OCI-M2 (cell line): ENCODE data around the gene ATP11A.
"Not testable (repeated sequence)": the region's sequence is repeated elsewhere in the genome, so short reads cannot be mapped to it uniquely, and the experiment has no call there.

Source experiments
- DNase-seq: peaks from one replicate; lab custom pipeline; 2025; ENCODE audit not compliant: unreplicated experiment; lab: John Stamatoyannopoulos, UW

The ATP11A gene

DNA sequence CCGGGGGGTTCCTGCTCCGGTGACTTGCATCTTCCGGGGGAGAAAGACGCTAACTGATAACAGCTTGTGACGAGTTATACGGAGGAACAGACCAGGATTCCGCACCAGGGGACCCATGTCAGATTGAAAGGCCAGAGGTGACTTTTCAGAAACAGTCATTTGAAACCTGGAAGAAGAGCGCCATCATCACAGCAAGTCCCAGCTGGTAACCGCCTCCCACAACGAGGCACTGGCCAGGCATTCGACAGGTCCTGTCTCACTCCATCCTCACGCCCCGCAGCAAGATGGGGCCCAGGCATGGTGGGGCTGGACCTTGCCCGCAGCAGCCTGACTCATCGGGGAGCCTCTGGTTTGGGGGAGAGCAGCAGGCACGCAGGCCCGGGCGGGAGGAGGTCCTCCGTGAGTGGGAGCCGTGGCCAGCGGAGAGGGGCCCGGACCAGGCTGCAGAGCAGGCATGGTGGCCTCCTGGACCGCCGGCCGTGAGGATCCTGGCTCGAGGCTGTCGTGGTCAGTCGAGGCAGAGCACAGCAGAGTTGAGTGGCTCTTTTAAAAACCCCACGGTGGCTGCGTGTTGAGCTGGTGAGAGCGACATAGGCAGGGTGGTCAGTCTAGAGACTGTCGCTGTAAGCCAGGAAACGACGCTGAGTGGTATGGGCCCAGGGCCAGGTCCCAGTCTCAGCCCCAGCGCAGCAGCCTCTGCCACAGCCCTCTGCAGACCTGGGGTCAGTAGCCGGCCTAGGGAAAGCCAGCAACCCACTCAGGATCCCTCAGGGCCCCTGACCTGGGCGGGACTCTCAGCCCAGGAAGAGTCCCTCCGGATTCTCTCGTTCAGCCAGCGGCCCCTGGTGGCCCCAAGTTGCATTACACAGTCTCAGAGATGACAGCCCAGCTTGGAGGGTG is 184.3 kb downstream of the ATP11A start:
- no peak for DNase-seq

DNA sequence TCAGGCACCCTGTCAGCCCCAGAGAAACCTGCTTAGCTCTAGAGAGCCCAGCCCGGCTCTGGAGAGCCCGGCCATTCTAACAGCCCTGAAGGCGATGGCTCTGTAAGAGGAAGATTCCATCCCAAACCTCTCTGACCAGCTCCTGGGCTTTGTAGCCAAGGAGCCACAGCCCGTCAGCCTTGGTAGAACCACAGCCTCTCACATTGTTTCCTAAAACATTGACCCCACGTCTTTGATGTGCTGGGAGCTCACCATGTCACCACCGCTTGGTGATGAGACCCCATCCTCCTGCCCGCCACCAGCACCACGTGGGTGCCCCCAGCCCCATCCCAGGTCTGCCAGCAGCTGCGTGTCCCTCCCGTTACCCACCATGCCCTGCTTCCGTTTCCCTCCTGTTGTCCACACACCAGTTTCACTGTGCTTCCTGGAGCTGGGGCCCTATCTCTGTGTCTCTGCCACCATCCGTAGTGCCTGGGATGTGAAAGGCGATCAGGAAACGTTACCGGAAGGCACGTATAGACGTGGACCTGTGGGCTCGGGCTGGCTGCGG is 185.0 kb downstream of the ATP11A start:
- no peak for DNase-seq

DNA sequence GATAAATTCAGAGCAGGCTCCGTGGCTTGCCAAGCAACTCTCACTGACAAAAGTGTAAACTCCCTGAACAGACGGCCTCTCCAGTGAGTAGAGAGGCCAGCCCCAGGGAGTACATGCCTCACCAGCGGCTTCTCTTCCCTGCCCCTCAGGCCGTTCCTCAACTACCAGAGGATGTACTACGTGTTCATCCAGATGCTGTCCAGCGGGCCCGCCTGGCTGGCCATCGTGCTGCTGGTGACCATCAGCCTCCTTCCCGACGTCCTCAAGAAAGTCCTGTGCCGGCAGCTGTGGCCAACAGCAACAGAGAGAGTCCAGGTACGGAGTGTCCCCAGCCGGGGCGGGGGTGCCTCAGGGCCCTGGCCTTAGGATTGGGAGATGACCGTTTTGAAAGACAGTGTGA is 185.8 kb downstream of the ATP11A start:
- DNase-seq, result no peak

DNA sequence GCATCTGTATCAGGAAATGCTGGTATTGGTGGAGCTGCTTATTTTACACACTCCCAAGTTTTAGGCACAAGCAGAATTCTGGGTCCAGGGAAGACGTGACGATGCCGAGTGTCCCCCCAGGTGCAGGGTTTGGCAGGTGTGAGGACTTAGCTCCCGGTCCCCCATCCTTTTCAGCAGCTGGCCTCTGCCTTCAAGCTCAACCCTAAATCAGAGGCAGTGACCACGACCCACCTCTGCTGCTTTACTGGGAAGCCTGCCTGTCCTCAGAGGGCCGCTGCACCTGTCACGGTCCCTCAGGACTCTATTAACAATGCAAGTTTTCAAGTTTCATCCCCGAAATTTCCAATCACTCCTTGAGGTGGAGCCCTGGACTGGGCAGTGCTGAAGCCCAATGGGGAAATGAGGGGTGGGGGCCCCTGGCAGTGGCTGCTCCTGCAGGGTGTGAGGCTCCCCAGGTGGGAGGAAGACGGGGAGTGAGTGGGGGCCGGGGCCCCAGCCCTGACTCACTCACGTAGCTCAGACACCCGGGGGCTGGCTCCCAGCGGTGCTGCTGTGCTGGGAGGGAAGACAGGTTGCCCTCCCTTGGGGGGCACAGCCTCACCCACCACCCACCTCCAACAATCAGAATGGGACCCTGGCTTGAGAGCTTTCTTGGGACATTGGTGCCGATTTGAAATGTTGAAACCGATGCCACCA is 186.6 kb downstream of the ATP11A start:
- no peak for DNase-seq

DNA sequence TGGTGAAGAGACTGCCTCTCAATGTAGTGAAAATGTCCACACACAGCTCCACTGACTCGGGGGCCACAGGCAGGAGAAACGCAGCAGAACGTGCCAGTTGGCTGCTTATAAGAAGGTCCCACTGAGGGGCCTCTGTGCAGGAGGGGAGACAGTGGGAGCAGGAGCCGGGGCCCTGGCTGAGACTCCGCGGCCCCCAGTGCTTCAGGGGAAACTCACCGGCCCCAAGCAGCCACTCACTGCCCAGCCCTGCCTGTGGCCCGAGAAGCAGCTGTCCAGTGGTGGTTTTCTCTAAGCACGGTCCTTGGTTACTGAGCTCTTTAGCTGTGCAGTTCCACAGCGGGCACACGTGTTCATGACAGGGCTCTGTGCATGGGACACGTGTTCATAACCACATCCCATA is 187.2 kb downstream of the ATP11A start:
- DNase-seq, result no peak

DNA sequence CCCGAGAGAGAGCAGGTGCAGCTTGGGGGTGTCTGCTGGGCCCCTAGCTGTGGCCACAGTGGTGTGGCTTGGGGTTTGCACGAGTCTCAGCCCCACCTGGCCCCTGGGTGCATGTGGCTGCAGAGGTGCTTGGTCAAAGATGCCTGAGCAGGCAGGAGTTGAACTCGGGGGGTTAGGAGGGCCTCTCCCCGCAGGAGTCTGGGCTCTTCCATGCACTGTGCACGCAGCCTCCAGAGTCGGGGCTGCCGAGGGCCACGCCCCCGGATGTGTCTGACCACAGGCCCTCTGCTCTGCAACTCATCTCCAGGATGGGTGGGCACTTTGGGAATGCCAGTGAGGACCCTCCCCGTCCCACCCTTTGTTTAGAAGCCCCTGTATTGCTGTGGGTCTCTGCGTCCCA is 187.7 kb downstream of the ATP11A start:
- no peak for DNase-seq

DNA sequence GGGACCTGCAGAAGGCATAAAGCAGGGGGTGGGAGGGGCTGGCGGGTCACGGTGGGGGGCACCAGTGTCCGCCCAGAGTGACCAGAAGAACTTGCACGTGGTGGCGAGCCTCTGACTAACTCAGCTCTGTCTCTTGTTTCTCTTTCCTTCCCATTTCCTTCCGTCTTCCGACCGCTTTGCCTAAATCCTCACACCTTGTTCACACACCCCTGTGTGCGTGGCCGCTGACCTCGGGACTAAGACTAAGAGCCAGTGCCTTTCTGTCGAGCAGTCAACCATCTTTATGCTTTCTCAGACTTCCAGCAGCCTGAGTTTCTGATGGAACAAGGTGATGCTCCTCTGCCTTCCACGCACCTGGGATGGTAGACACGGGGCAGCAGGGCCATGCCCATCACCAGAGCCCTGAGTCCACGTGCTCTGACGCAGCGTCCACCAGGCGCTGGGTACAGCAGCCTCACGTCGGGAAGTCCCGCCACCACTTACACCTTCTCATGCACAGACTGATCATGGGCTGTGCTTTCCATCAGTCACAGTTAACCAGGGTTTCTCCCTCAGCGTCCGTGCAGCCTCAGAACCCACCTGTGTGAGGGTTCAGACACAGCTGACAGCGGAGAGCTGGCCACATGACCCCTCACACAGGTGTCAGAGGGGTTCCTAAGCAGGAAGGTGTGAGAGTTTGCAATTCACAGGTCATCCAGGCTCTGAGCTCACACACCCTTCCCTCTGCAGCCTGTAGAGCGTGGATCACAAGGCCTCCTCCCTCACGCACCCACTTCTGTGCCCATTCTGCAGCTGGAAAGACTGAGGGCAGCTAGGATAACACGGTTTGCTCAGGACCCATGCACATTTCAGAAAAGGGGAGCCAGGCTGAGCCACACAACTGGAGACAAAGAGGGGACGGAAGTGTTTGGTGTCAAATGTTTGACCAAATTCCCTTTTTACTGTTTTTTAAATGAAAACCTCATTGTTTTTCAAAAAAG is 188.4 kb downstream of the ATP11A start:
- no peak for DNase-seq

DNA sequence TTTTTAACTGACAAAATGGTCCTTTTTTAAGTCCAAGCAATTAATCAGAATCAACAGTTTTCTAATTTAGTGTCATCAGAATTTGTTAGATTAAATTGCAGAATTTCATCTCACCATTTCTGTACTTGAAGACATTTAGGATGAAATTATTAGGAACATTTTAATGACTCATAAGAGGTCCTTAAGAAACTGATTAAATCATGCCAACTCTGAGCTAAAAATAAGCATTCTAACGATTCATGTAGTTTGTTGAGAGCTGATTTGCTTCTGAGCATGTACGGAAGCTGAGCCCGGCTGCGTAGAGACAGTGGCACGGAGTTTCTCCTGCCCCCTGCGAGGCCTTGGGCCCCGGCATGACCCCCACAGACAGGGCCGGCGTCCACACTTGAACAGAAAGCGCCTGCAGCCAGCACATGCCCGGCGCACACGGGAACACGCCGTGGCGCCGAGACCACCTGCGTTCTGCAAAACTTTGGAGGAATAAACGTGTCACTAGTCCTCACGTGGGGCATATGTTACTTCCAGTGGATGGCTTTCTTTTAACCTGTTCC is 189.5 kb downstream of the ATP11A start:
- no peak for DNase-seq

DNA sequence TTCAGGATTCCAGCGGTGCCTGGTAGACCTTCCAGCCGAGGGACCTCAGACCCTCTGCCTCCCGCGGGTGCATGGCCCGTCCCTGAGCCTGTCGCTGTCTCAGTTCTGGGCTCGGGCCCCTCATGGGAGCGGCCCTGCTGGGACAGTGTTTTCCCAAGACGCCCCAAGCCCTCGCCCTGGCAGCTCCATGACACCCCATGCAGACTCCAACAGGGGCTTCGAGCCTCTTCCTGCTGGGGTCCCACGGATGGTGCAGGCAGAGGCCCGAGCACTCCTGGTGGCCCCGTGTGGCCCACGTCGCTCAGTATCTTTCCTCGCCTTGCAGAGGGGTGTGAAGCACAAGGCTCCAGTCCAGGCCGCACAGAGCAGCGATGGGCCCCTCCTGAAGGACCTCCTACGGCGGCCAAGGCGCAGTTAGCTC is 190.4 kb downstream of the ATP11A start:
- DNase-seq, result no peak

DNA sequence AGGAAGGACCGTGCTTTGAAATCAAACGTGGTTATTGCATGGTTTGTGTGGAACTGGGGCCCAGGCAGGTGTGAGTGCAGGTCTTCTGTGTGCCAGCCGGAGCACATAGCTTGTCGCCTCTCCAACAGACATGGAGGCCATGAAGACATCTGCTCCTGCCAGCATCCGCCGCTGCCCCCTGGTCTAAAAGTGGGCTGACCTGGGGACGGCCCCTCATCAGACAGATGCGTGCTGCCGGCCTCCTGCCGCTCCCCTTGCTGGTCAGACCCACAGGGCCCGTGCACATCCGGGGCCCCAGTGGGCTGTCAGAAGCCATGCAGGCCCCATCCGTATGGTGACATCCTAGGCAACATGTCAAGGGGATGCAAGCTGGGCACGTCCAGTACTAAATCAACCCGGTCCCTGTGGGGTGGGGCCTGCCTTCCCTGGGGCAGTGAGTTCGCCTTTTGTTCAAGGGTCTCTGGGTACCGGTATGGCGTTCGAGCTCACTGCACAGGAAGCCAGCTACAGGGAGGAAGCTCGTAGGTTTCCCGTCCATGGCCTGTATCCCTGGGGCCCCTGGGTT is 191.2 kb downstream of the ATP11A start:
- no peak for DNase-seq

DNA sequence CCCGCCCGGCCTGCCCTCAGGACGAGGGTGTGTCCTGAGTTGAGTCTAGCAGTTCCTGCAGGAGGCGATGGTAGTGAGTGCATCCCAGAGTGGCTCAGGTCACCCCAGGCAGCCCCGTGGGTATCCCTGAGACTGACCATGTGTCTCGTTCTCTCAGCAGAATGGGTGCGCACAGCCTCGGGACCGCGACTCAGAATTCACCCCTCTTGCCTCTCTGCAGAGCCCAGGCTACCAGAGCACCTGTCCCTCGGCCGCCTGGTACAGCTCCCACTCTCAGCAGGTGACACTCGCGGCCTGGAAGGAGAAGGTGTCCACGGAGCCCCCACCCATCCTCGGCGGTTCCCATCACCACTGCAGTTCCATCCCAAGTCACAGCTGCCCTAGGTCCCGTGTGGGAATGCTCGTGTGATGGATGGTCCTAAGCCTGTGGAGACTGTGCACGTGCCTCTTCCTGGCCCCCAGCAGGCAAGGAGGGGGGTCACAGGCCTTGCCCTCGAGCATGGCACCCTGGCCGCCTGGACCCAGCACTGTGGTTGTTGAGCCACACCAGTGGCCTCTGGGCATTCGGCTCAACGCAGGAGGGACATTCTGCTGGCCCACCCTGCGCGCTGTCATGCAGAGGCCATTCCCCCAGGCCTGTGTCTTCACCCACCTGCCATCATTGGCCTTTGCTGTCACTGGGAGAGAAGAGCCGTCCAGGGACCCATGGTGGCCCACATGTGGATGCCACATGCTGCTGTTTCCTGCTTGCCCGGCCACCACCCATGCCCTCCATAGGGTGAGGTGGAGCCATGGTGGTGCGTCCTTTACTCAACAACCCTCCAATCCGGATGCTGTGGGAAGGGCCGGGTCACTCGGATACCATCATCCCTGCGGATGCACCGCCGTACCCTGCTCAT is 192.1 kb downstream of the ATP11A start:
- DNase-seq, result no peak

DNA sequence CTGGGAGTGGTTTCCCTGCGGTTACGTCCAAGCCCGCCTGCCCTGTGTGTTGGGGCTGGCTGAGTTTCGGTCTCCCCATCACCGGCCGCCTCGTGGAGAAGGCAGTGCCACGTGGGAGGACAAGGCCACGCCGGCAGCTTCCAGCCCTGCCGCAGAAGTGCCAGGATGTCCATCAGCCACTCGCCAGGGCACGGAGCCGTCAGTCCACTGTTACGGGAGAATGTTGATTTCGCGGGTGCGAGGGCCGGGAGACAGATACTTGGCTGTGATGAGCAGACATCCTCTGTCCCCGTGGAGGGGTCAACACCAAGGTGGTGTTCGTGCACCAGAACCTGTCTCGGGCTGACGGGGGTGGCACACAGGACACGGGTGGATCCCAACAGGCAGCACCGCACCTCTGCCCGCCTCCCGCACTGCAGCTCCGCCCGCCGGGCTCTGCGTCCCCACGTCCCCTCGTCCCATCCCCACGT is 192.8 kb downstream of the ATP11A start:
- DNase-seq, result no peak

DNA sequence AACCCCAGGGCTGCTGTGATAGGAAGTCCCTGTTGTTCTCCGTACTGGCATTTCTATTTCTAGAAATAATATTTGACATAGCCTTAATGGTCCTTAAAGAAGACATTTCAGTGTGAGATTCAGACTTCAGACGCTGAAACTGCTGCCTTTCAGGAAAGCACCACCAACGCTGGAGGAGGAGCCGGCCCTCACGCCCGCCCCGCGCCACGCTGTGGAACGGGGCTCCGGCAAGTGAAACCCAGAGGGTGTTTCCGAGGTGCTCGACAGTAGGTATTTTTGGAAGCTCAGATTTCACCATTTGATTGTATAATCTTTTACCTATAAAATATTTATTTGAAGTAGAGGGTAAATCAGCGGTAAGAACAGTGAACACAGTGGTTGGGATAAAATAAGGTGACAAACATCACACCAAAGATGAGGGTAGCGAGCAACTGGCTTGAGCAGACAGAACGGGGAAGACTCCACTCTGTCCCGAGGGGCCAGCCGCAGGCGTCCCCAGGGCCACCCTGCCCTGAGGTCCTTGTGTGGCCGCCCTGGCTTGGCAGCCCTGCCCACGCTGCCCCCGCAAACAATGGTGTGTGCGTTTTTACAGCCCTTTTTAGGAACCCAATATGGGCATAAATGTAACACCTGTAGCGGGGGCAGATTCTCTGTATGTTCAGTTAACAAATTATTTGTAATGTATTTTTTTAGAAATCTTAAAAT is 193.6 kb downstream of the ATP11A start:
- DNase-seq, result no peak

DNA sequence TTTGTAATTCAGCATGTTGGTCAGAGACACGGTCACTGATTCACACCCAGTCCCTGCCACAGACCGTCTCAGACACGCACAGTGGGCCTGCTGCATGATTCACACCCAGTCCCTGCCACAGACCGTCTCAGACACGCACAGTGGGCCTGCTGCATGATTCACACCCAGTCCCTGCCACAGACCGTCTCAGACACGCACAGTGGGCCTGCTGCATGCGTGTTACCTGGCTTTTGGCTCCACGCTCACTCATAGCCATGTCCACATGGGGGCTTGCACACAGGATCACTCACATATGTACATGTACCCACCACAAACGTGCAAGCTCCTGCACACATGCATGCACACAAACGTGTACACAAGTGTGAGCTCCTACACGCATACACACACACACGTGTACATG is 194.9 kb downstream of the ATP11A start:
- DNase-seq, result not testable (repeated sequence)

DNA sequence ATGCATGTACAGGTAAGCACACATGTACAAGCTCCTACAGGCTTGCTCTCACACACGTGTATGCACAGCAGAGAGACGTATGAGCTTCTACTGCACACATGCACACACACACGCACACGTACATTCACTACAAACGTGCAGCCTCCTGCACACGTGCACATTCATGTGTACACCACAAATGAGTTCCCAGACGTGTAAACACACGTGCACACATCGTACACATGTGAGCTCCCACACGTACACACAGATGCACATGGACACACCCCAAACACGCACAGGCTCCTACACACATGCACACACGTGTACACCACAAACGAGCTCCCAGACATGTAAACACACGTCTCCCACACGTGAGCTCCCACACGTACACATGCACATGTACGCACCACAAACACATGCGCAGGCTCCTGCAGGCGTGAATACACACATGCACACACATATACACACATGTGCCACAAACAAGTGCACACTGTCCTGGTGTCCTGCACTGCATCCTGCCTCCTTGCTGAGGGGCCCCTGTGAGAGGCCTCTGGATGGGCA is 195.5 kb downstream of the ATP11A start:
- DNase-seq, result no peak

DNA sequence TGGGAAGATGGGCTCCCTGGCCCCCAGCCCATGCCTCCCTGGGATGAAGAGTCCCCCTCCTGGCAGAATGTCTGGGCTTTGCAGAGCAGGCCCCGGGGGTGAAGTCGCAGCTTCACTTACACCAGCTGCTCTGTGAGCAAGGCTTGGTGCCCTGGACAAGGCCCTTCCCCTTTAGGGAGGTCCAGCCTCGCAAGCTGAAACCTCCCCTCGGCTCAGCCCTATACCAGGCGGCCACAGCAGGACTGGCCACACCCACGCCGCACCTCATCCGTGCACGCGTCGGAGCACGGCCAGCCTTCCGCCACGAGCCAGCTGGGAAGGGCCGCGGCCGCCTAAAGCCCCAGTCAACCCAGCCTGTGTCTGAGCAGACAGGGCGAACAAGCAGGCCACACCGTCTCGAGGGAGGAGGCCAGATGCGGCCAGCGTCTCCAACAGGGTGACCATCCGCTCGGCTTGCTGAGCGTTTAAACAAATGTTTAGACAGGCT is 196.0 kb downstream of the ATP11A start:
- no peak for DNase-seq

DNA sequence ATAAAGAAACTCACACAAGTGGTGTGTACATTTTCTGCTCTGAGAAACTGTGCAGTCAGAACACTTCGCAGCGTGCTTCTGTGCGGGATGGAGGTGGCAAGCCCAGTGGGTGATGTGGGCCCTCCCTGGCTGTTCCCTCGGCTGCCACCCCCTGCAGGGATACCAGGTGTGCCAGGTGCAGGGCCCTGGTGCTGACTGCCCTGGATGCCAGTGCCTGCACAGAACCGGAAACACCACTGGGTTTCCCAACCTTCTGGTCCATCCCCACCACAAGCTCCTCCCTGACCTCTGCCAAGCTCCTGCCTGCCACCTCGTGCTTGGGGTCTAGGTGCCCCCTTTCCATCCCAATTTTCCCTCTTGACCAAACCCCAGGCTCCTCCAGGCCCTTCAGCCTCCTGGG is 197.3 kb downstream of the ATP11A start:
- no peak for DNase-seq

DNA sequence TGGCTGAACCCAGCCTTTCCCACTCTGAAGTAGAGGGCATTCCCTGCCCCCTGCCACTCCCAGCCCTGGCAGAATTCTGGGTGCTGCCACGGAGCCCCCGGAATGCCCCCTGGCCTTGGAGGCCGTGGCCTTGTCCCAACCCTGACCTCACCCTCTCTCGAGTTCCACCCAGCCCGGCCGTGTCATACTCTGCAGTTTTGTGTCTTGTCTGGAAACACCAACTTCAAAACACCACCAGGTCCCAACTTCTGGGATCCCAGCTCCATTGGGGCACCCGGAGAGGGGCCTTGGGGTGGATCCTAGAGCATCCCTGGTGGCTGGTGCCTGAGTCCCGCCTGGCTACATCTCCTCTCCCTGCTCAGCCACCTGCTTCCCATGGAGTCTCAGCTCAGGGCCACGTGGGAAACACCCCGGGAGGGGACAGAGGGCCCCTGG is 197.7 kb downstream of the ATP11A start:
- no peak for DNase-seq
